ENCODE measurements around the gene PLEK.
"Not testable (repeated sequence)": the region's sequence is repeated elsewhere in the genome, so short reads cannot be mapped to it uniquely, and the experiment has no call there.

- not testable (repeated sequence) for TF ChIP-seq ZBTB11 (tag by site-specific recombination; conservative IDR thresholded peaks at IDR 0.05; ENCODE audit: low read depth); ZNF488 (tag by site-specific recombination; IDR thresholded peaks at IDR 0.05); ZNF157 (tag by site-specific recombination; IDR thresholded peaks at IDR 0.05); HOXA7 (CRISPR knock-in tag; IDR thresholded peaks at IDR 0.05; ENCODE audit: borderline replicate concordance)
- TF ChIP-seq, protein P1, sequence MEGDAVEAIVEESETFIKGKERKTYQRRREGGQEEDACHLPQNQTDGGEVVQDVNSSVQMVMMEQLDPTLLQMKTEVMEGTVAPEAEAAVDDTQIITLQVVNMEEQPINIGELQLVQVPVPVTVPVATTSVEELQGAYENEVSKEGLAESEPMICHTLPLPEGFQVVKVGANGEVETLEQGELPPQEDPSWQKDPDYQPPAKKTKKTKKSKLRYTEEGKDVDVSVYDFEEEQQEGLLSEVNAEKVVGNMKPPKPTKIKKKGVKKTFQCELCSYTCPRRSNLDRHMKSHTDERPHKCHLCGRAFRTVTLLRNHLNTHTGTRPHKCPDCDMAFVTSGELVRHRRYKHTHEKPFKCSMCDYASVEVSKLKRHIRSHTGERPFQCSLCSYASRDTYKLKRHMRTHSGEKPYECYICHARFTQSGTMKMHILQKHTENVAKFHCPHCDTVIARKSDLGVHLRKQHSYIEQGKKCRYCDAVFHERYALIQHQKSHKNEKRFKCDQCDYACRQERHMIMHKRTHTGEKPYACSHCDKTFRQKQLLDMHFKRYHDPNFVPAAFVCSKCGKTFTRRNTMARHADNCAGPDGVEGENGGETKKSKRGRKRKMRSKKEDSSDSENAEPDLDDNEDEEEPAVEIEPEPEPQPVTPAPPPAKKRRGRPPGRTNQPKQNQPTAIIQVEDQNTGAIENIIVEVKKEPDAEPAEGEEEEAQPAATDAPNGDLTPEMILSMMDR (tag by site-specific recombination; IDR thresholded peaks at IDR 0.05): not testable (repeated sequence)
Observed at GRCh38 chr2:68397704-68398263, 32.7 kb downstream of the PLEK start.

All from HEK293 (cell line).